GM21381 (cell line): Measurements from ENCODE around the gene GPT2.

Source experiments
- ATAC-seq: cut with Tn5 transposase; IDR thresholded peaks from one replicate; pipeline ENCODE4 v1.9.1; 2021; ENCODE audit warnings: mild to moderate bottlenecking, moderate library complexity; ENCODE audit not compliant: unreplicated experiment

Gene GPT2

DNA sequence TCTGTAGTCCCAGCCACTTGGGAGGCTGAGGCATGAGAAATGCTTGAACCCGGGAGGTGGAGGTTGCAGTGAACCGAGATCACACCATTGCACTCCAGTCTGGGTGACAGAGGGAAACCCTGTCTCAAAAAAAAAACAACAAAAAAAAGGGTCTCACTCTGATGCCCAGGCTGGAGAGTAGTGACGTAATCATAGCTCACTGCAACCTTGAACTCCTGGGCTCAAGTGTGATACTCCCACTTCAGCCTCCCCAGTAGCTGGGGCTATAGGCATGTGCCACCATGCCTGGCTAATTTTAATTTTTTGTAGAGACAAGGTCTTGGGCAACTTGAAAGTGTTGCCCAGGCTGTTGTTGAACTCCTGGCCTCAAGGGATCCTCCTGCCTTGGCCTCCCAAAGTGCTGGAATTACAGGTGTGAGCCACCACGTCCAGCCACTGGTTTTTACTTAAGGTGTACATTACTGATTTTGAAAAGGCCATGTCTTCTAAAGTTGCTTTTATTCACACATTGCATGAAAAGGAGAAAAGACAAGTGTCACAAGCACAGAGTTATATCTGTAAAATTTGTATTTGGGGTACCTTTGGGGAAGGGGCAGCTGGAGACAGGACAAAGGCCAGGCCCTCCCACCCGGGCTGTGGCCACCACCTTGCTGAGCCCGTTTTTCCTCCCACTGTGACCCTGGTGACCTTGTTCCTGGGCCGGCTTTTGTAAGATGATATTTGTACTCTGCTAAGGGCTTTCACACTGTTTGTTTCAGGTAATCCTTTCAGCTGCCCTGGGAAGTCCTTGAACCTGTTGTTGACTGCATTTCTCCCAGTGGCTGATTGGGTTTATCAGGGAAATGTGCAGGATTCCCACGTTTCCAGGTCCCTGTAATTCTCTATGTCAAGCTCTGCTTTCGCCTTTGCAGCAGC, 11.5 kb downstream of the GPT2 start:
- no peak for ATAC-seq

DNA sequence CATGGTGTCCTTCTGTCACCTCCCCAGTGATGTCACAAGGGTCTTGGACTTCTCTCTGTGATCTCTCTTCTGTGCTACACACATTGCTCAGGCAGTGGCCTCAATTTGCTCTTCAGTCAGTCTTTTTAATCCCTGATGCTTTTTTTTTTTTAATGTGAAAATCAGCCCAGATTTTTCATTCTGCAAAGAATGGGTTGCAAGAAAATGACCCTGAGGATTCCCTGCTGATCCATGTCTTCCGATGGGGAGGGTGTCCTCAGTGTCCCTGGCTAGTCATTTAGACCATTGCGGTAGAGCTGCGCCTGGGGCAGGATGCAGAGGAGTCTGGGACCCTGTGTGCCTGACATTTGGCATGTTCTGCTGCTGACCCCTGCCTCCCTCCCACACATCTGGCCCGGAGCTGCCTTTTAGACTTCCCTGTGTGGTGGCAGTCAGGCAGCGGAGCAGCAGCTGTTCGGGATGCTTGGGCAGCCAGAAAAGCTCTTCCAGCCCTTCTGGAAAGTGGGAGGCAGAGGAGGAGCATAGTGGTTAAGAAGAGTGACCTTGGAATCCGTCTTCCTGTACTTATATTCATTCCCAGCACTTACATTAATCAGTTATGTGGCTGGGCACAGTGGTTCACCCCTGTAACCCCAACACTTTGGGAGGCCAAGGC, 12.3 kb downstream of the GPT2 start:
- no peak for ATAC-seq

DNA sequence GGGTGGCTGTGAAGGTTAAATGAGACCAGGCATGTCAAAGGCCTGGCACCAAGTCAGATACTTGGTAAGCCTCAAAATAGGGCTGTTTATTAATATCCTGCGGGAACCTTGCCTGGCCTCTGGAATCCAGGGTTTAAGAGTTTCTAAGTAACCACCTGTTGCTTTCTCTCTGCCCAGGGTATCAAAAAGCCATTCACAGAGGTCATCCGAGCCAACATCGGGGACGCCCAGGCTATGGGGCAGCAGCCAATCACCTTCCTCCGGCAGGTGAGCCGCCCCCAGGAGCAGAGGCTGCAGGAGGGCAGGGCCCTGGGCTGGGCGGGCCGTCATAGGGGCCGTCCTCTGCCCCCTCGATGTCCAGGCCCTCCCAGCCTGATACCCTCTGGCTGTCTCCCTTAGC, 13.3 kb downstream of the GPT2 start:
- ATAC-seq = no peak

DNA sequence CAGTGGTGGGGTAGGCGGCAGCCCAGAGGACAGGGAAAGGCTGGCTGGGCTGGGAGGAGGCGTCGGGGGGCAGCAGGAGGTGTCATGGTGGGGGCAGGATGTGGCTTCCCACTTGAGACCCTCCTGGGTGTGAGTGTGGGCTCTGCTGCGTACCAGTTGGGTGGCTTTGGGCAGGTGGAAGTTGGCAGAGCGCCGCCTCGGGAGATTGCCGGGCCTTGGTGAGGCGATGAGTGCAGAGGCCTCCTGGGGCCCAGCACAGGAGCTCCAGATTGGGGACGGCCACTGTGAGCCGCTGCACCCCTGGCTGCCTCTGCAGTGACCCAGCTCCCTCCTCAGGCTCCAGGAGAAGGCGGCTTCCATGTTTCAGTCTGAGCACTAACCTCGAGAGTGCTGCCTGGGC, 13.8 kb downstream of the GPT2 start:
- ATAC-seq = no peak

DNA sequence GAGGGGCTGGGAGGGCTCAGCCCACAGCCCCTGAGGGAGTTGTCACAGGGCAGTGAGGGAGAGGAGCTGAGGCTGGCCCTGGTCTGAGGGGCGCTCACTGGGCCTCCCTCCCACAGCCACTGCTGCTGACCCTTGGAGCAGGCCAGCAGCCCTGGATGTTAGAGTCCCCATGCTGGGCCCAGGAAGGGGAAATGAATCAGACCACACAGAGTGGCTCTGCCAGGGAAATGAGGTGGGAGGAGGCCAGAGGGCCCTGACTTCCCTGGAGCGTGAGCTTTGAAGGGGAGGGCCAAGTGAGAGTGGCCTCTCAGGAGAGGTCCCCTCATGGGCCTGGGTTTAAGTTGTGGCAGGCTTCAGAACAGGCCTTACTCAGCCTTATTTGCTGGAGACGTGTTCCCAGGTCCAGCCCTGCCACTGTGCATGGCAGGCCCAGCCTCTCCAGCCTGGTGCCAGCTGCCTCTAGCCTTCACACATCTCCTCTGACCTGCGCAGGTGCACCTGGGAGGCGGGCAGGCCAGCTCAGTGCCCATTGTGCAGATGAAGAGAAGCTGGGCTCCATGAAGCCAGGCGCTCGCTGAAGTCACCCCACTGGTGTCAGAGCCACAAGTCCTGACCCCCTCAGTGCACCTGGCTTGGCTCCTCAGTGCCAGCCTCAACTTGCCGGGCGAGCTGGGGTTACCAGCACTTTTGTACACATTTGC, 15.4 kb downstream of the GPT2 start:
- no peak for ATAC-seq

DNA sequence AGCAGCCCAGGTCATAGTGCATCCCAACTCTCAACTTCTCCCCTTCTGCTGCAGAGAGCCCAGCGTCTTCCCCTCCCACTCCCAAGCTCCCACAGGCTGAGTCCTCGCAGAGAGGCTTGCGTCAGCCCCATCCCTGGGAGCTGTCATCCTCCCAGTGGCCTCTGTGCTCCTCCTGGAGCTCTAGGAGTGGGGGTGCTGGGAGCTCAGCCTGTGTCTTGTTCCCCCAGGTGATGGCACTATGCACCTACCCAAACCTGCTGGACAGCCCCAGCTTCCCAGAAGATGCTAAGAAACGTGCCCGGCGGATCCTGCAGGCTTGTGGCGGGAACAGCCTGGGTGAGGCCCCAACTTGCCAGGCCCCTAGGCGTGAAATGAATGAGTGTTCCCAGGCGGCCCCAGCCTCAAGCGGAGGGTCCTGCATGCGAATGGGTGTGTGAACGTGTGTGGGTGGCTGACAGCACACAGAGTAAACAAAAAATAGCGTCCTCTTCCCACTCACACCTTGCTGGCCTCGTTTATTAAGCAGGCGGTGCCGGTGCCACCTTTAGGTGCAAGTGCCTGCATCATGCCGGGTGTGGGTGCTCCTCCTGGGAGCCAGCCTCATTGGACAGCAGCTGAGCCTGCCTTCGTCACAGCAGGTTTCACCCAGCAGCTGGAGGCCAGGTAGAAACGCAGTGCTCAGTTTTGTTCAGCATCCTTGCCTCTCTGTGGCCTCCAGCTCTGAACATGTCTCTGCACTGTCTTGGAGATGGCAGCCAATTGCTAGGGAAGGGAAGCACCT, 16.5 kb downstream of the GPT2 start:
- no peak for ATAC-seq

DNA sequence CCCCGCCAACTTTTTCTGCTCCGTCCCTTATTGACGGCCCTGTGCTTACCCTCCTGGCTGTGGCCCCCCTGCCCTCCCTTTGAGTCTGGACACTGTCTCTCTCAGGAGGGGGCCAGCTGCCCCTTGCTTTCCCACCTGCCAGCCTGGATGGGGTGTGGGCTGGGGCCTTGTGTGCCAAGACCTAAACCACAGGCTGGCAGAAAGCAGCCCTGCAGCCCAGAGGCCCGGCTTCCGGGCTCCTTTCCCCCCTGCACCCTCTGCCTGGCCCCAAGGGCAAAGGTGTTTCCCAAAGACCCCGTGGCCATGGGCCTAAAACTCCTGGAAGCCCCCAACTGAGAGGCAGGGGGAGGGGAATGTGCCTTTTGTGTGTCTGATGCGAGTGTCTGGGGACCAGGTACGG, 17.5 kb downstream of the GPT2 start:
- no peak for ATAC-seq

DNA sequence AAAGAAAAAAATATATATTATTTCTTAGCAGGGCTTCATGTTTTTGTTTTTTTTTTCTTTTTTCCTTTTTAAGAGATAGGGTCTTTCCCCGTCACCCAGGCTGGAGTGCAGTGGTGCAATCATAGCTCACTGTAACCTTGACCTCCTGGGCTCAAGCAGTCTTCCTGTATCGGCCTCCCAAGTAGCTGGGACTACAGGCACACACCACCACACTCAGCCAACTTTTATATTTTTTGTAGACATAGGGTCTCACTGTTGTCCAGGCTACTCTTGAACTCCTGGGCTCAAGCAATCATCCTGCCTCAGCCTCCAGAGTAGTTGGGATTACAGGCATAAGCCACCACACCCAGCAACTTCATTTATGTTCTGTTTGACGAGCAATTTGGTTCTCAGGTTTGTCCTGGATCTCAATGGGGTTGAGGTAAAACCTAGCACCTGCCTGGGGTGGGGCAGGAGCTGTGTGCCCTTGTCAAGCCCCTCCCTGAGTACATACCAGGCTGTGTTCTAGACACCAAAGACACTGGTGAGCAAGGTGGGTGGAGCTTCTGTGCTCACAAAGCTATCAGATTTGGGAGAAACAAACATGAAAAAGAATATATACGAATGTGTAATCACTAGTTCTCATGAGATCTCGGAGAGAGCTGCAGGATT, 19.2 kb downstream of the GPT2 start:
- no peak for ATAC-seq

DNA sequence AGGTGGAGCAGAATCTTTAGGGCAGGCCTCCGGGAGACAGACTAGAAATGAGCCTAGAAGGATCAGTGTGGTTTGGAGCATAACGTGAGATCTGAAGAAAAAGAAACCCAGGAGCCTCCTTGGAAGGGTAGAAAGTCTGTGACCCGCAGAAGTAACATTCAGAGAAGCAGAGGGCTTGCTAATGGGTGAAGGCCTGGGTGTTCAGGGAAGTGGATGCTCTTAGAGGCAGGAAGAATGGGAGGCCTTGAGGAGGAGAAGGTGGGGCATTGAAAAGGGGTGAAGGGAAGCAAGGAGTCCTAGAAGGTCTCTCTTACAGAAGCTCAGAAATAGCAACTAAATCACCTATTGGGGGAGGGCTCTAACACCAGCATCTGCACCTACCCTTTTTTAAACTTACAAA, 20.3 kb downstream of the GPT2 start:
- ATAC-seq = no peak

DNA sequence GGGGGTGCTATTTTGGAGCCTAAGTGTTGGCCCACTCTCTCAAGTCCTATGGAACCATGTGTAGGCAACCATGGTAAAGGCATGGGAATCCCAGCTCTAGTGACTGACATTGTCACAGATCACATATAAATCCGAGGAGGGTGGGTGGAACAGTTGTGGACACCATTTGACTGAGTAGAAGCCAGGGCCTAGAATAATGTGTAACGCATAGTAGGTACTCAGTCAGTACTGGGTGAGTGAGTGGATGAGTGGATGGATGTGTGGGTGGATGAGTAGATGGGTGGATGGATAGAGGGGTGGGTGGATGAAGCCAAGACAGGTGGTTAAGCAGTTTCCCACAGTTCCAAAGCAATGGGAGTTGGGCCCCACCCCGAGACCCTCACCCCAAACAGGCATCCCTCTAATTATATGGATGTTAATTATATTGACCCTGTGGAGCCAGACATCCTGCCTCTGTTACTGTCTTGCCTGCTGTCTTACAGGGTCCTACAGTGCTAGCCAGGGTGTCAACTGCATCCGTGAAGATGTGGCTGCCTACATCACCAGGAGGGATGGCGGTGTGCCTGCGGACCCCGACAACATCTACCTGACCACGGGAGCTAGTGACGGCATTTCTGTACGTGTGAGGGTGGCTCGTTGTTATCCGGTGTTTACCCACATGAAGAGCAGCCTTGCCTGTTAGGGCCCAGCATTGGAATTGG, 22.3 kb downstream of the GPT2 start:
- ATAC-seq = no peak

DNA sequence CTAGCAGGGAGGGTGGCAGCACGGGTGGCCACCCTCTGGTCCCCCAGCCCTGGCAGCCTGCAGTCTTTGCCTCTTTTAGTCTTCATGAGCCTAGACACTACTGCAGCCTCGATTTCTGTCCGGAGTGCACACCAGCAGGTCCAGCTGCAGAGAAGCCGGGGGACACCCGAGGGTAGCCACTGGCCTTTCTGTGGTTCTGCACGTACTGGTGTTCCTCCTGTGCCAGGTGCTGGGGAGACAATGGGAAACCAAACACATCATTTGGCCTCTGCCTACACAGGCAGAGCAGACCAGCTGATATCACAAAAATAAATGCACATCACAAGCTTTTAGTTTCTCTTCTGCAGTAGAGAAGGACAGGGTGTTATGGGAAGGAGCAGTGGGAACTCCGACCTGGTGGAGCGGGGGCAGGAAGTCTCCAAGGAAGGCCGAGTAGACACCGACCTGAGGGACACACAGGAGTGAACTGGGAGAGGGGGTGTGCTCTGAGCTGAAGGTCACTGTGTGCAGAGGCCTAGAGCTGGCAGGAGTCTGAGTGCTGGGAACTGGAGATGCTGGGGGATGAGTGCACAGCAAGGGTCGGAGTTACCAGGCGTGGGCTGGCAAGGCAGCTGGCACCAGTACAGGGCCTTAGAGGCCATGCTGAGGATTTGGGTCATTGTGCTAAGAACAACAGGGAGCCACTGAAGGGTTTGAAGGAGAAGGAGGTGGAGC, 23.1 kb downstream of the GPT2 start:
- ATAC-seq = no peak

DNA sequence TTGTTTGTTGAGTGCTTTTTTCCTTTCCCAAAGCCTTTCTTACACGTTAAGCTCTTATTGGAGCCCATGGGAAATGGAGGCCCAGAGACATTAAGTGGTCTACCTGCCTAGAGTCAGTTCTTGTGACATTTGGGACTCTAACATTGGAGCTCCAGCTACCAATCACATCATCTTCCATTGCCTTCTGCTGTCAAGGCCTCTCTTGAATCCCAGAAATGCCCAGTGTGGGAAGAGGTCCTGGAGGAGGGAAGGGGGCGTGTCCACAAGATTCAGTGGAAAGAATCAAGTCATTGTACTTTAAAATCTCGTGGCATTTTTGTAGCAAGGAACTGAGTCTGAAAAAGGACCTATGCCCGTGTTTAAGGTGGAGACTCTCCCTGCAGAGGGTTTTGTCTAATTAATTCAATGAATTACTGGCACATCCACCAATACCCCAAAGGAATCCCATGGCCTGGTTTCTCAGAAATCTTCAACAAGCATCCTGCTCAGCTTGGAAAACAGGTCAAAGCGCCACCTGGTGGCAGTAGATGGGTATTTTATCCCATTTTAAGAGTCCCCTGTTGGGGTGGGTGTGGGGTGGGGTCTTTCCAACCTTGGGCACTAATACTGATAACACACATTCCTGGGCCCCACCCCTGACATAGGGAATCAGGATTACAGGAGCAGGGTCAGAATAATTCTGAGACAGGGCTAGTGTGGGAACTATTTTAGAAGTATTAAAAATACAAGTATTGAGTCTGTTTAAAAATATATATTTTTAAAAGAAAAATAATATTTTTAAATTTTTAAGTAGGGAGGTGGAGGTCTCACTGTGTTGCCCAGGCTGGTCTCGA, 24.6 kb downstream of the GPT2 start:
- no peak for ATAC-seq

DNA sequence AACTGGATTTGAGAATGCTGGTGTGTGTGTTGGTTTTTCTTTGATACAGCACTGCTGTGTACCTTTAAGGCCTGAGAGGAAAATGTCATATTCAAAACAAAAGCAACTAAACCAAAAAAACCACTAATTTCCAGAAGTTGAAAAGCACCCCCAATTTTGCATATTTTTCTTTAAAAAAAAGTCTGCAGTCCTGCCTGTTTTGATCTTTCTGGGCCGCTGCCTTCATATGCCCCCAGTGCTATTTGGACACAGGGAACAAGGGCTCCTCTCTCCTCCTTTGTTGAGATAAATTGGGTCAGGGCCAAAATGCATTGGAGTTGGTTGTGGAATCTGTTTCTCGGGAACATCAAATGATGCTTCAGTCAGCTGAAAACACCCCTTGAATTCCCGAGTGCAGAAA, 26.9 kb downstream of the GPT2 start:
- ATAC-seq = peak; percentile 54

DNA sequence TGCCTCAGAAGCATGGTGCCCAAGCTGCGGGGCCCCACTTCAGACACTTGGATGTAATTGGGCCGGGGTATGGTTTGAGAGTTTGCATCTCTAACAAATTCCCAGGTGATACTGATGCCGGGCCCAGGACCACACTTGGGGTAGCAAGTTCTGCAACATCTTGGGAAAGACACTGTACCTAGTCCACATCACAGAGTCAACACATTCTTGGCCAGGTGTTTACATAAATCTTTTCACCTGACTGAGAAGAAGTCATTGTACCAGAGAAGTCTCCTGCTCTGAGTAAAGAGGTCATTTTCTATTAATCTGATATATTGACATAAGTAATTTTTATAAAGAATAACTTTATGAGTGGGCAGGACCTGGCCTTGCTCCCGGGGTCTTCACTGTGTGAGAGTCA, 27.5 kb downstream of the GPT2 start:
- no peak for ATAC-seq

DNA sequence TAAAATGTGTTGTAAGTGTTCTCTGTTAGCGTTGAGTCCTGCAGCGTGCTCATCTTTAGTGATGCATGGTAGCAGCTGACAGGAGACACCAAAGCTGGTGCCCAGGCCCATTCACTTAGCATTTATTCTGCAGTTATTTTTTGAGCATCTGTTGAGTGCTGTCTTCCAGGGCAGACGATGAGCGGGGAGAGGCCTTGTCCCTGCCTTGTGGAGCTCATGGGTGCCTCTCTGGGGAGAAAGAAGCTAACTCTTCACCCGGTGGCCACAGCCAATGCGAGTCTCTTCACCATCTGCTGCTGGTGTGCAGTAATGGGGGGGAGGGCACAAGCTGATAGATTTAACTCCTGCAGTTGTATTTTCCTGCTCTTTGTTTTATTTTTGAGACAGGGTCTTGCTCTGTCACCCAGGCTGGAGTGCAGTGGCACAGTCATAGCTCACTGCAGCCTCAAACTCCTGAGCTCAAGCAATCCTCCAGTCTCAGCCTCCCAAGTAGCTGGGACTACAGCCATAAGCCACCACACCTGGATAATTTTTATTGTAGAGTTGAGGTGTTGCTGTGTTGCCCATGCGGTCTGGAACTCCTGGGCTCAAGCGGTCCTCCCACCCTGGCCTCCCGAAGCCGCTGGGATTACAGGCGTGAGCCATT, 30.5 kb downstream of the GPT2 start:
- no peak for ATAC-seq

DNA sequence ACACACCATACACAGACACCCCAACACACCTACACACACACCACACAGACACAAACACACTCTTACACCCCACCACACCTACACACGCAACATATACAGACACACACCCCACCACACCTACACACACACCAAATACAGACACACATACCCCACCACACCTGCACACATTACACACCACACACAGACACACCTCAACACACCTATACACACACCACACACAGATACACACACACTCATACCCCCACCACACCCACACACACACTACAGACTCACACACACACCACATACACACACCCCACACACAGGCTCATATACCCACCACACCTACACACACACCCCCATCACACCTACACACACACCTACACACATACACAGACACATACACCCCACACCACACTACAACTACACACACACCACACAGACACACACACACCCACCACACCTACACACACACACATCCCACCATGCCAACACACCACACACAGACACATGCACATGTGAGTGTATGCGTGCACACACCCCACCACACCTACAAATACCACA, 31.4 kb downstream of the GPT2 start:
- ATAC-seq = no peak

DNA sequence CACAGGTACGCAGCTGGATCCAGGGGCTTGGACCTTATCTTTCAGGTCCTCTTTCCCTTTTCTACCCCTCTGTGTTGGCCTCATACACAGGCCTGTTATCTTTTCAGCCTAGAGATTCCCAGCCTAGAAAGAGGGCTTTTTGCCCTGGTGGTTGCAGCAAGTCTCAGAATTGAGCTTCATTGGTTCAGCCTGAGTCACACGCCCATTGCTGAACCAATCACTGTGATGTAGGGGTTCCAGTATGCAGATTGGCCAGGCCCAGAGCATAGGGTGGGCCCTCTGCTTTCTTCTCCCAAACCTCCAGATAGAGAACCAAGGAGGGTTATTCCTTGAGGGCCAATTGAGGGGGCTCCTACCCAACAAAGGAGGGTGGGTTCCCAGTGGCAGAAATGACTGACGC, 32.8 kb downstream of the GPT2 start:
- no peak for ATAC-seq

DNA sequence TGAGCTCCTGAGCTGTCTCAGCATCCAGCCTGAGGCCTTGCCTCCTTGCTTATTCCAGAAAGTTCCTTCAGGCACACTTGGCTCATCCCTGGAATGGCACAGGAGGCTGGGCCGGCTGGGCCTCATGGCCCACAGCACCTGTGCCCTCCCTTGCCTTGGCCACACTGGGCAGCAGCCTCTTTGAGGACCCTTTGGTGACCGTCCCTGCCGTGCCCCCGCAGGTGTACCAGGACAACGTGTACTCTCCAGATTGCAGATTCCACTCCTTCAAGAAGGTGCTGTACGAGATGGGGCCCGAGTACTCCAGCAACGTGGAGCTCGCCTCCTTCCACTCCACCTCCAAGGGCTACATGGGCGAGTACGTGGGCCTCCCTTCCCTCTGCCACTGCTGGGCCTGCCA, 34.2 kb downstream of the GPT2 start:
- ATAC-seq = no peak
